OCI-LY7 (cell line): ENCODE data around the gene ZMAT5.

Source experiments
- EZH2phosphoT487 ChIP-seq: fragments of 200-600 bp; sonication (generic); IDR thresholded peaks from 2 replicates; pipeline ENCODE4 v1.6.1; 2018; ENCODE audit warnings: low read depth, borderline replicate concordance, mild to moderate bottlenecking, mixed run types, antibody characterized with exemption, low read length, moderate library complexity, mixed read lengths
- TF ChIP-seq, protein P1 (sequence below): fragments of 200-600 bp; sonication (generic); conservative IDR thresholded peaks from 2 replicates; pipeline ENCODE4 v1.5.1; 2014; ENCODE audit warnings: mild to moderate bottlenecking, antibody characterized with exemption, low read length, moderate library complexity, mixed read lengths

DNA sequence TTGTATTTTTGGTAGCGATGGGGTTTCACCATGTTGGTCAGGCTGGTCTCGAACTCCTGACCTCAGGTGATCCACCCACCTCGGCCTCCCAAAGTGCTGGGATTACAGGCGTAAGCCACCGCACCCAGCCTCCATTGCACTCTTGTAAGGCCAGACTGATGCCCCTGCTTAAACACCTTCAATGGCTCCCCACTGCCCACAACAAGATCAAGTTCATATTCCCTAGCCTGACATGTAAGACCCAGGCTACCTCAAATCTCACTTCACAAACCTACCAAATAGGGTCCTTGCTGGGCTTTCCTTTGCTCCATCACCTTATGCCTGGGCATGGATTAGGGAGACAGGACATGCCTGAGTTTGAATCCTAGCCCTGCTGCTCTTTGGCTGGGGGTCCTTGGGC, 13.4 kb upstream of the ZMAT5 start:
- TF ChIP-seq, protein P1, sequence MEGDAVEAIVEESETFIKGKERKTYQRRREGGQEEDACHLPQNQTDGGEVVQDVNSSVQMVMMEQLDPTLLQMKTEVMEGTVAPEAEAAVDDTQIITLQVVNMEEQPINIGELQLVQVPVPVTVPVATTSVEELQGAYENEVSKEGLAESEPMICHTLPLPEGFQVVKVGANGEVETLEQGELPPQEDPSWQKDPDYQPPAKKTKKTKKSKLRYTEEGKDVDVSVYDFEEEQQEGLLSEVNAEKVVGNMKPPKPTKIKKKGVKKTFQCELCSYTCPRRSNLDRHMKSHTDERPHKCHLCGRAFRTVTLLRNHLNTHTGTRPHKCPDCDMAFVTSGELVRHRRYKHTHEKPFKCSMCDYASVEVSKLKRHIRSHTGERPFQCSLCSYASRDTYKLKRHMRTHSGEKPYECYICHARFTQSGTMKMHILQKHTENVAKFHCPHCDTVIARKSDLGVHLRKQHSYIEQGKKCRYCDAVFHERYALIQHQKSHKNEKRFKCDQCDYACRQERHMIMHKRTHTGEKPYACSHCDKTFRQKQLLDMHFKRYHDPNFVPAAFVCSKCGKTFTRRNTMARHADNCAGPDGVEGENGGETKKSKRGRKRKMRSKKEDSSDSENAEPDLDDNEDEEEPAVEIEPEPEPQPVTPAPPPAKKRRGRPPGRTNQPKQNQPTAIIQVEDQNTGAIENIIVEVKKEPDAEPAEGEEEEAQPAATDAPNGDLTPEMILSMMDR: no peak
- no peak for TF ChIP-seq EZH2phosphoT487
